Stimulated activated CD8-positive, alpha-beta memory T cell treated with anti-CD3 and anti-CD28 coated beads, Interleukin-2, amount 100 ng/mL, for 48 hours (primary cell): Measurements from ENCODE around the gene COQ10B.
"Not testable (repeated sequence)": the region's sequence is repeated elsewhere in the genome, so short reads cannot be mapped to it uniquely, and the experiment has no call there.

Source experiments
- DNase-seq, 2 donors: peaks; one replicate each; pipeline ENCODE4 v3.0.0-alpha.2; 2020; ENCODE audit warnings: low read depth in 2 of 2

The COQ10B gene

DNA sequence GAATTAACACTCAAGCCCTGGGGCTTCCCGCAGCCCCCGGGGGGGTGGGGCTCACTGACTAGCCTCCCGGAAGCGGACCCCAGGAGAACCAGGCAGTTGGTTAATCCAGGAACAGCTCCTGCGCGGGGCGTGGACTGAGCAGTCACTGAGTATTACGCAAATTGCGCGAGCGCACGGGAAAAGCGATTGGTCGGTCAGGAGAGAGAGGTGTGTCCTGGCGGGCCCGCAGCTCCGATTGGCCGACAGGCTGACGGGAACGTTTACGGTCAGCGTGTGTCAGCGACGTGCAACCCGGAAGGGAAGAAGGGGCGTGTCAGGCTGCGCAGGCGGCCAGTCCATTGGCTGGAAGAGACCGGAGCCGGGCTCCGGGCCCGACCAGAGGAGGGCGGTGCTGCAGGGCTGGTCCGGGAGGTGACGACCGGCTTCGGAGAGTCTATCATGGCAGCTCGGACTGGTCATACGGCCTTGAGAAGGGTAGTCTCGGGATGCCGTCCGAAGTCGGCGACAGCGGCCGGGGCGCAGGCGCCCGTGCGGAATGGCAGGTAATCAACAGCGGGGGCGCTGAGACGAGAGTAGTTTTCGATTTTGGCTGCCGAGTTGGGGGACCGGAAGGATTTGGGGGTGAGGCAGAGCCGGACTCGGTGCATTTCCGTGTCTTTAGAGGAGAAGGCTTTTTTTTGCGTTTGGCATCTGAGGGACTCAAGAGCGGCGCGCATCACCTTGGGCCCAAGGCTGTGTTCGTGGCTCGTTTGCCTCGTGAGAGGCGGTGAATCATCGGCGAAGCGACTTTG is at the start of gene COQ10B:
Gene COQ10B (plus strand): TSS at position 430 of the 791 bp plus-strand sequence. CDS start 9 bp downstream, at position 439.
- peak; percentile 94 to 97 for DNase-seq

GRCh38 chr2:197405582-197405981 is 47.8 kb upstream of the COQ10B start:
- DNase-seq: no peak

GRCh38 chr2:197414039-197414438 is 39.3 kb upstream of the COQ10B start:
- no peak for DNase-seq

- no peak for DNase-seq
Measured at GRCh38 chr2:197414515-197414914, 38.8 kb upstream of the COQ10B start.

DNA sequence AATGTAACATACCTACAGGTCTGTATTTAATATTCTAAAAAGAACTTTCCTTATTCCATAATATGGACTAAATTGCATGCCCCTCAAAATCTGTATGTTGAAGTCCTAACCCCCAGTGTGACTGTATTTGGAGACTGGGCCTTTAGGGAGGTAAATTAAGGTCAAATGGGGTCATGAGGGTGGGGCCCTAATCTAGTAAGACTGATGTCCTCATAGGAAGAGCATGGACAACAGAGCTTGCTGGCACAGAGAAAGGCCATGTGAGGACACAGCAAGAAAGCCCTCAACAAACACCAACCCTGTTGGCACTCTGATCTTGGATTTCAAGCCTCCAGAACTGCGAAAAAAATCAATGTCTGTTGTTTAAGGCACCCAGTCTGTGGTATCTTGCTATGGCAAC is 37.1 kb upstream of the COQ10B start:
- DNase-seq: no peak

DNA sequence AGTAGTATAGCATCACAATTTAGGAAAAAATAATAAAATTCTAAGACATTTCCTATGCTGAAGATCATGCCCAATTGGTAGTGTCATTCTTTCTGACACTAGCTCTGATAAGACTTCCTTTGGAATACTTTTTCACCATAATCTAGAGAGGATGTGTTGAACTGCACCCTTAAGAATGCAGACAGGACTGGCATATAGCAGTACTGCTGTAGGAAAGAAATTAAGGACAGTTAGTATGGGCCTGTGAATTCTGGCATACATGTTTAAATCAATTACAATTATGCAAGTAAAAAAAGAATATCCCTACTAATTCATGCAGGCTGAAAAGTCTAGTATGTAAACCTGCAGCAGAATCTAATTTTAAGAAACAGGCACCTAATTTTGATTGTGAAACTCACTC is 33.9 kb upstream of the COQ10B start:
- no peak for DNase-seq

DNA sequence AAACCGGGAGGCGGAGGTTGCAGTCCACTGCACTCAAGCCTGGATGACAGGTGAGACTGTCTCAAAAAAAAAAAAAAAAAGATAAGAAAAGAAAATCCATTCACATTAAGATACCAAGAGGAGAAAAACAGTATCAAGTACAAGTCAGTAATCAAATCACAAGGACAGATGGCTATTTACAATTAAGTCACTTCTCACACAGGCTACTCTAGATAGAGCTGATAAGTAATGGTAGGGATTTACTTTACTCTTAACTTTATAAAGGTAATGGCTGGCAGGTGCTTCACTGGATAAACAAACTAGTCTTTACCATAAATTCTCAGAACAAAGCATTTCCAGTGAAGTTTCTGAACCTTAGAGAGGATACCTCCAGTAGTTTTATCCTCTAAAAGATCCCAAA is 30.0 kb upstream of the COQ10B start:
- DNase-seq: no peak

DNA sequence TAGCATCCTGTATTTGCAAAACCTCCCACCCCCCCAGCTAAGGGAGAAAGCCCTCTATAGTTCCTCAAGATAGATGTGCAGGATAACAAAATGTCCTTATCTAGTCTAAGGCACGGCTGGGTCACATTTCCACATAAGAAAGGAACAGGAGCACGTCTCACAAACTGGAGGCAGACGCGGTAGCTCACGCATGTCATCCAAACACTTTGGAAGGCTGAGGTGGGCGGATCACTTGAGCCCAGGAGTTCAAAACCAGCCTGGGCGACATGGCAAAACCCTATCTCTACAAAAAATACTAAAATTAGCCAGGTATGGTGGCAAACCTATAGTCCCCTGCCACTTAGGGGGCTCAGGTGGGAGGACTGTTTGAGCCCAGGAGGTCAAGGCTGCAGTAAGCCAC is 27.8 kb upstream of the COQ10B start:
- DNase-seq: no peak

GRCh38 chr2:197426723-197427603 is 26.4 kb upstream of the COQ10B start:
- DNase-seq: no peak

GRCh38 chr2:197427986-197428385 is 25.4 kb upstream of the COQ10B start:
- no peak for DNase-seq

- no peak for DNase-seq
Measured at GRCh38 chr2:197431858-197432257, 21.5 kb upstream of the COQ10B start.

- not testable (repeated sequence) for DNase-seq
Measured at GRCh38 chr2:197432527-197432926, 20.8 kb upstream of the COQ10B start.

DNA sequence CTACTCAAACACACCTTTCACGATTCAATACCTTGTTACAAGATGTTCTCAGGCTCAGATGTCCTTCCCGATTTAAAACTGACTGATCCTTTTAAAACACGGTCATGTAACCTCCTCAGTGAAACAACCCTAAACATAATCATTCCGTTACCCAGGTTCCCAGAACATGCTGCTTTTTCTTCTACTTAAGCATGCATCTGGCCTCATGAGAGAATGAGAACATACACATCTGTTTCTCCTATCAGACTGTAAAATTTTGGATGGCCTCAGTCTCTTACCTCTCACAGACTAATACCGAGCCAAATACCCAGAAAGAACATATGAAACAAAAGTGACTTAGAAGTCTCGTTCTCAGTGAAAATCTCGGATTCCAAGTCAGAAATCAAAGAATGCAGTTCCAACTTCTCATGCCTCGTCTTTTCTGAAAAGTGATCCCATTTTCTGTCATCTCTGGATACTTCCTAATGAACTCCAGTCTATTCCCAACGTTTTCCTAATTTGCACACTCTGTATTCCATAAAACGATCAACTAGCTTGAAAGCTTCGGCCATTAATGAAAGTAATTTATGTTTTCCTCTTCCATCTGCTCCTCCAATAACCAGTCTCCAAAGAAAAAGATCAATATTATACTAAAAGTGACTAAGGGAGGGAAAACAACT is 19.4 kb upstream of the COQ10B start:
- DNase-seq: no peak

- peak; percentile 98 for DNase-seq
Measured at GRCh38 chr2:197434541-197435513, 18.5 kb upstream of the COQ10B start, which contains the start of gene SF3B1. Gene SF3B1, minus strand, starts transcription at chr2:197435028. Its CDS starts 29 bp downstream, at chr2:197434999.

DNA sequence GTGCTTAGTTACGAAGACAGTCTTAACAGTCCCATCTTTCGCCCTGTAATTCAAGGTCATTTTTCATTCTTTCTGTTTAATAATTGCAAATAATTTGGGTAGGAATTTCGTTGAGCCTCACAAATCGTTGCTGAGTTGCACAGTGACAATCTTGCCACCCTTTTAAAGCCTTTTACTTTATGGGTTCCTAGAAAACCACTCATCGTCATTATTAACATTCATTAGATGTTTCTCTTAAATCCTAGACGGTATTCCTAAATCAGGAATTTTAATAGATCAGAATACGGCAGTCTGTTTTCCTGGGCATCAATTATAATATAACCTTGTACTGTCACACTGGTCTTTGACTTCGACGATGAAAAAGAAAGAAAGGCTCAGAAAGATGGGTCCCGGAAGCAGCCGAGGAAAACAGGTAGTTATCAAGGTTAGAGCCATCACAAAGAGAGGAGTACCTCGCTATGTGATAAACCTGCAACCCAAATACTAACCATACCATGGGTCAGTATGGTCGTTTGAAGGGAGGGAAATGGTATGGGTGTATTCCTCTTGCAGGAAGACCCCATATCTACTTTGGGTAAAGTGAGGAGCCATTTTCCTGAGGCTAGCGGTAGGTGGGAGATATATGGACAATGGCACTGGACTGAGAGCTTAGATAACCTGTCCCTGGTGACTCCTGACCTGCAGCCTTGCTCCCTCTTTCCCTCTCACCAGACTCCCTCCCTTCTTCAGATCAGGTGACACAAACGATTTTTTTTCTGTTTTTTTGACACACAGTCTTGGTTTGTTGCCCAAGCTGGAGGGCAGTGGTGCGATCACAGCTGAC is 17.5 kb upstream of the COQ10B start:
- no peak for DNase-seq

- no peak for DNase-seq
Measured at GRCh38 chr2:197437380-197437779, 16.0 kb upstream of the COQ10B start.

DNA sequence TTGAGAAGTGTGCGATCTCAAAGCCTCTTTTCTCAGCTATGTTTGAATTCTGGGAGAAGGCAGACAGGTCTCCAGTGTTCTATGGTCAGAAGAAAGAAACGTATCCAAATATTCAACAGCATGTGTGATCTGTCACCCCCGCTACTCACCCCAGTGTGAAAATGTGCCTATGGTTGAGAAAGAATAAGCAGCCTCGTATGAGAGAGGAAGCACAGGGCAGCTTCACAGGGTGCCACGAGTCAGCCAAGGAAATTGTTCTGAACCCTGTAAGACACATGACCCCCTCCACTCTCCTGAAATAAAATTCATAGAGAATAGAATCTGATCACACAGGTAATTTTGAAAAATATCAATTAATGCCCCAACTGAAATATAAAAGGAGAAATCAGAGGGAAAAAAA is 10.5 kb upstream of the COQ10B start:
- DNase-seq: no peak

DNA sequence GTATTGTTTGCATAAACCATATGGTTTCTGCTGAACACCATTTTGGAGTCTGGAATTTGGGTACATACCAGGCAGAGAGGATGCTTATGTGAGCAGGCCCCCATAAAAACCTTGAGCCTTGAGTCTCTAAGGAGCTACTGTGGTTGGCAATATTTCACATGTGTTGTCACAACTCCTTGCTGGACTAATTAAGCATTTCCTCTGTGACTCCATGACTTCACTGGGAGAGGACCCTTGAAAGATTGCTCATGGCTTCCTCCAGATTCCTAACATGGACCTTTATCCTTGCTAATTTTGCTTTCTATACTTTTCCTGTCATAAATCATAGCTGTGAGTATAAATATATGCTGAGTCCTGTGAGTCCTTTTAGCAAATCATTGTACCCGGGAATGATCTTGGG is 7.6 kb upstream of the COQ10B start:
- no peak for DNase-seq

- DNase-seq: no peak
Measured at GRCh38 chr2:197446844-197447243, 6.5 kb upstream of the COQ10B start.

DNA sequence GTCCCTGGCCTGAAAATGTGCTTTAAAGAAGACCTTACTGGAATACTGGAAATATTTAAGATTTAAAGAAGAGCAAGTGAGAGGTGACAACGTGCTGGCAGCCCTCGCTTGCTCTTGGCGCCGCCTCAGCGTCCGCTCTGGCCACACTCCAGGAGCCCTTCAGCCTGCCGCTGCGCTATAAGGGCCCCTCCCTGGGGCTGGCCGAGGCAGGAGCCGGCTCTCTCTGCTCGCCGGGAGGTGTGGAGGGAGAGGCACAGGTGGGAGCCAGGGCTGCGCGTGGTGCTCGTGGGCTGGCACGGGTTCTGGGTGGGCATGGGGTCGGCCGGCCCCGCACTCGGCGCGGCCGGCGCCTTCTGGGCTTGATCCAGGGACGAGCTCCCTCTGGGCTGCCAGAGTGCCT is 2.9 kb upstream of the COQ10B start:
- no peak for DNase-seq
